Keratinocyte (primary cell): Measurements from ENCODE around the gene HELZ2.

Experiments
- CTCF ChIP-seq, 3 experiments: IDR thresholded peaks in 1 of 3; conservative IDR thresholded peaks in 1 of 3; optimal IDR thresholded peaks in 1 of 3; 2 replicates in 2 of 3; 3 replicates in 1 of 3; pipeline versions ENCODE3 to v1.5.1; 2011; ENCODE audit warnings: low read length in 3 of 3, mild to moderate bottlenecking in 3 of 3, moderate library complexity in 2 of 3, control low read depth in 1 of 3, inconsistent platforms in 1 of 3; ENCODE audit not compliant: insufficient read depth in 2 of 3; ENCODE audit errors: extremely low read depth in 1 of 3
- EZH2 ChIP-seq: IDR thresholded peaks from one replicate; pipeline ENCODE4 v1.6.1; 2012; ENCODE audit warnings: inconsistent platforms, mild to moderate bottlenecking, low read length, moderate library complexity

- no peak for TF ChIP-seq CTCF (optimal IDR thresholded peaks at IDR 0.05 in 1 of 3, IDR thresholded peaks at IDR 0.05 in 1 of 3, conservative IDR thresholded peaks at IDR 0.05 in 1 of 3; ENCODE audit: extremely low read depth in 1 of 3, insufficient read depth in 2 of 3, low read length in 3 of 3)
- no peak for TF ChIP-seq EZH2
Observed at GRCh38 chr20:63543733-63544132, 30.3 kb downstream of the HELZ2 start.
